Measurements from ENCODE around the gene PLA2G2A. TPM values are rescaled to one million over a fixed set of nuclear protein-coding genes. Genes with fewer than 3 reads are reported as not detected.
A peak's percentile ranks its signal among the peaks of the same experiment; 100 is the strongest.

PLA2G2A gene
- total RNA-seq, 2 donors from 2014 or later, result 9.3 to 57.7 TPM

- H3K36me3 ChIP-seq (replicated peaks in 1 of 2; ENCODE audit: insufficient read depth in 1 of 2, low read depth in 2 of 2), result no peaks in the 10 kb centered on the region
- H3K4me3 ChIP-seq, result no peak overlapping the region
- no peaks in the 10 kb centered on the region for H3K27me3 ChIP-seq
- intact Hi-C loops (cut with DNase I), result no loop called here
- H3K4me1 ChIP-seq, result peaks cover 10% of the 10 kb centered on the region
- H3K27ac ChIP-seq, result no peak overlapping the region
- WGBS, 2 donors, result 58 to 62% methylated on average over 4 of the region's 4 CpGs
- TF ChIP-seq, protein P1, sequence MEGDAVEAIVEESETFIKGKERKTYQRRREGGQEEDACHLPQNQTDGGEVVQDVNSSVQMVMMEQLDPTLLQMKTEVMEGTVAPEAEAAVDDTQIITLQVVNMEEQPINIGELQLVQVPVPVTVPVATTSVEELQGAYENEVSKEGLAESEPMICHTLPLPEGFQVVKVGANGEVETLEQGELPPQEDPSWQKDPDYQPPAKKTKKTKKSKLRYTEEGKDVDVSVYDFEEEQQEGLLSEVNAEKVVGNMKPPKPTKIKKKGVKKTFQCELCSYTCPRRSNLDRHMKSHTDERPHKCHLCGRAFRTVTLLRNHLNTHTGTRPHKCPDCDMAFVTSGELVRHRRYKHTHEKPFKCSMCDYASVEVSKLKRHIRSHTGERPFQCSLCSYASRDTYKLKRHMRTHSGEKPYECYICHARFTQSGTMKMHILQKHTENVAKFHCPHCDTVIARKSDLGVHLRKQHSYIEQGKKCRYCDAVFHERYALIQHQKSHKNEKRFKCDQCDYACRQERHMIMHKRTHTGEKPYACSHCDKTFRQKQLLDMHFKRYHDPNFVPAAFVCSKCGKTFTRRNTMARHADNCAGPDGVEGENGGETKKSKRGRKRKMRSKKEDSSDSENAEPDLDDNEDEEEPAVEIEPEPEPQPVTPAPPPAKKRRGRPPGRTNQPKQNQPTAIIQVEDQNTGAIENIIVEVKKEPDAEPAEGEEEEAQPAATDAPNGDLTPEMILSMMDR (IDR thresholded peaks at IDR 0.05), result peak in 1 of 7 experiments; percentile 11
- no peak for TF ChIP-seq POLR2A (IDR thresholded peaks at IDR 0.05)
- no peak for DNase-seq
- ATAC-seq, result no peak
- H3K9me3 ChIP-seq, result no peaks in the 10 kb centered on the region
These were observed 21.6 kb downstream of the PLA2G2A start for GRCh38 chr1:19957779-19958178.

- Histone ChIP-seq H3K4me3 (no peak overlapping the region), H3K36me3 (replicated peaks in 1 of 2; ENCODE audit: insufficient read depth in 1 of 2, low read depth in 2 of 2) (no peaks in the 10 kb centered on the region), H3K9me3 (no peaks in the 10 kb centered on the region), H3K4me1 (peaks cover 10% of the 10 kb centered on the region), H3K27ac (no peak overlapping the region), H3K27me3 (no peaks in the 10 kb centered on the region)
- no peak for DNase-seq
- 69 to 77% methylated on average over 11 of the region's 11 CpGs for WGBS, 2 donors
- no peak for ATAC-seq
- intact Hi-C loops (cut with DNase I), result no loop called here
- no peak for TF ChIP-seq POLR2A (IDR thresholded peaks at IDR 0.05)
- TF ChIP-seq, protein P1 (IDR thresholded peaks at IDR 0.05), result no peak
These were observed 23.8 kb downstream of the PLA2G2A start for GRCh38 chr1:19955534-19956170.

DNA sequence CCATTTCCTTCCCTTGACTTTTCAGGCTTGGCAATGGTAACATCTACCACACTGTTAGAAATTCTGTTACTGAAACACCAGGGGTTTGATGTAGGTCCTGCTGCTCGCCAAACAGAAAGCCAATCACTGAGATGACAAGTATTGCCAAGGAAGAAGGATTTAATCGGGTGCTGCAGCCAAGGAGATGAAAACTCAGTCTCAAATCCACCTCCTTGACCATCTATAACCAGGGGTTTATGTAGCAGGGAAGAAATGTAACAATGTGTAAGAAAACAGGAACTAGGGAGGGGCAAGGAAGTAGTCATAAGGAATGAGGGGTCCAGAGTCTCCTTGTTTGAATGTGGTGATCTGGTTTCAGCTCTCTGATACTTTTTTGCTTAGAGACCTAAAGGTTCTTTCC, 25.4 kb downstream of the PLA2G2A start:
- no peaks in the 10 kb centered on the region for H3K27me3 ChIP-seq
- no peak for DNase-seq
- no peak overlapping the region for H3K27ac ChIP-seq
- WGBS, 2 donors, result 71 to 88% methylated on average over 2 of the region's 2 CpGs
- peaks cover 10% of the 10 kb centered on the region for H3K4me1 ChIP-seq
- no peak overlapping the region for H3K4me3 ChIP-seq
- no peaks in the 10 kb centered on the region for H3K9me3 ChIP-seq
- no peaks in the 10 kb centered on the region for H3K36me3 ChIP-seq (replicated peaks in 1 of 2; ENCODE audit: insufficient read depth in 1 of 2, low read depth in 2 of 2)
- intact Hi-C loops (cut with DNase I), result no loop called here
- TF ChIP-seq POLR2A (IDR thresholded peaks at IDR 0.05), result no peak
- TF ChIP-seq, protein P1 (IDR thresholded peaks at IDR 0.05), result no peak
- ATAC-seq, result no peak

DNA sequence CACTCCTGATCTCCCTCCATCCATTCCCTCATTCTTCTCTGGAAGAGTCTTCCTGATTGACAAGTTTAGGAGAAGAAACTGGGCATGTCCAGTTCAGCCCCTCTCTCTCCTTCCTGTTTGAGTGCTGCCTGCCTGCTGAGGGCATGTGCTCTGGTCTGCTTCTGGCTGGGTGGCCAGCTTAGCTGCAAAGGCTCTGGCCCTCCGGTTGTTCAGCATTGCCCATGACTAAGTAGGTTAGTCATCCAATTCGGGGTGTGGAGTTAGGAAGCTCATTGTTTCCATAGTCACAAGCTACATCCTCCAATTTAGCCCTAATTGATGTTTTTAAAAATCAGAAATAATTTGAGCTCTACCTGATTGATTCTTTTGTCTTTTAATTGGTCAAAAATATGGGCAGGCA, 30.4 kb downstream of the PLA2G2A start:
- no peak overlapping the region for H3K27ac ChIP-seq
- DNase-seq, result no peak
- H3K4me1 ChIP-seq, result peaks cover 4% of the 10 kb centered on the region
- no peak for ATAC-seq
- 41 to 59% methylated on average over 2 of the region's 2 CpGs for WGBS, 2 donors
- intact Hi-C loops (cut with DNase I), result no loop called here
- no peaks in the 10 kb centered on the region for H3K9me3 ChIP-seq
- H3K27me3 ChIP-seq, result no peaks in the 10 kb centered on the region
- TF ChIP-seq, protein P1 (IDR thresholded peaks at IDR 0.05), result no peak
- TF ChIP-seq POLR2A (IDR thresholded peaks at IDR 0.05), result no peak
- H3K4me3 ChIP-seq, result no peak overlapping the region
- no peaks in the 10 kb centered on the region for H3K36me3 ChIP-seq (replicated peaks in 1 of 2; ENCODE audit: insufficient read depth in 1 of 2, low read depth in 2 of 2)

DNA sequence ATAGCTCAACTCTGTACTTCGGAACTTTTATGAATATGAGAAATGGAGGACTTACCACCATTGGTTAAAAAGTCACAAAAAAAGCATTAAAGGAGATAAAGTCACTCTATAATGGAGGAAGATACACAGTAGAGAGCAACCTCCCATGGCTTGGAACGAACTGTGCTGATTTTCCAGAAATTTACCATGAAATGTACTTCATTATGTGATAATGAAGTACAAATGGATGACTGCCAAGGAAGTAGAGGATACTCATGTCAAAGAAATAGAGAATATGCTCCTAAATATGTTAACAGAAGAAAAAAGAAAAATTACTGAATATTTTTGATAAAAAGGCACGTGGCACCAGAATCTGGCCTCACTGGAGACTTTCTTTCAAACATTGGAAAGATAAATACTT, 32.4 kb downstream of the PLA2G2A start:
- intact Hi-C loops (cut with DNase I), result no loop called here
- ATAC-seq (no peak), DNase-seq (no peak)
- no peak overlapping the region for H3K4me3 ChIP-seq
- H3K9me3 ChIP-seq, result no peaks in the 10 kb centered on the region
- no peaks in the 10 kb centered on the region for H3K27me3 ChIP-seq
- TF ChIP-seq, protein P1 (IDR thresholded peaks at IDR 0.05), result no peak
- no peak for TF ChIP-seq POLR2A (IDR thresholded peaks at IDR 0.05)
- H3K4me1 ChIP-seq, result peaks cover 4% of the 10 kb centered on the region
- H3K27ac ChIP-seq, result no peak overlapping the region
- no peaks in the 10 kb centered on the region for H3K36me3 ChIP-seq (replicated peaks in 1 of 2; ENCODE audit: insufficient read depth in 1 of 2, low read depth in 2 of 2)
- WGBS, 2 donors, result 60% methylated on average over 3 of the region's 3 CpGs
